NCI-H1417 treated with DMSO at 0.1 percent for 48 hours (cell line): Measurements from ENCODE around the gene COPB2.
"Not testable (repeated sequence)": the region's sequence is repeated elsewhere in the genome, so short reads cannot be mapped to it uniquely, and the experiment has no call there.

Experiments
- DNase-seq: peaks from one replicate; lab custom pipeline; 2025; lab: John Stamatoyannopoulos, UW

COPB2 gene

GRCh38 chr3:139378587-139379241 lies 10.7 kb downstream of the COPB2 start:
- peak; percentile 73 for DNase-seq

GRCh38 chr3:139377378-139377777 lies 12.1 kb downstream of the COPB2 start:
- DNase-seq: no peak

DNA sequence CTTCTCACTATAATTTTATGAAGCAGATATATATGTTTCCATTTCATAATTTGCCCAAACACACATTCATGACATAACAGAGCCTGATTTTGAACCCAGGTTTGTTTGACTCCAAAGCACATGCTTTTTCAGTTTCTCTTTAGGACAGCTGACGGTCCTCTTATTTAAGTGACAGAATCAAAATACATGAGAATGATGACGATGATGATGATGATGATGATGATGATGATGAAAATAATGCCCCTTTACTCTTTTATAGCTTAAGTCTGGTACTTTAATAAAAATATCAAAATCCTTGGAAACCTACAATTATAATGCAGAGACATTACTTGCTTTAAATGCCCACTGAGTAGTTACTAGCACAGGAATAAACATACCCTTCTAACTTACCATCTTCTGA lies 15.3 kb downstream of the COPB2 start:
- no peak for DNase-seq

- no peak for DNase-seq
These were observed 24.9 kb downstream of the COPB2 start for GRCh38 chr3:139364549-139364948.

- DNase-seq: no peak
These were observed 28.2 kb downstream of the COPB2 start for GRCh38 chr3:139361276-139361675.

DNA sequence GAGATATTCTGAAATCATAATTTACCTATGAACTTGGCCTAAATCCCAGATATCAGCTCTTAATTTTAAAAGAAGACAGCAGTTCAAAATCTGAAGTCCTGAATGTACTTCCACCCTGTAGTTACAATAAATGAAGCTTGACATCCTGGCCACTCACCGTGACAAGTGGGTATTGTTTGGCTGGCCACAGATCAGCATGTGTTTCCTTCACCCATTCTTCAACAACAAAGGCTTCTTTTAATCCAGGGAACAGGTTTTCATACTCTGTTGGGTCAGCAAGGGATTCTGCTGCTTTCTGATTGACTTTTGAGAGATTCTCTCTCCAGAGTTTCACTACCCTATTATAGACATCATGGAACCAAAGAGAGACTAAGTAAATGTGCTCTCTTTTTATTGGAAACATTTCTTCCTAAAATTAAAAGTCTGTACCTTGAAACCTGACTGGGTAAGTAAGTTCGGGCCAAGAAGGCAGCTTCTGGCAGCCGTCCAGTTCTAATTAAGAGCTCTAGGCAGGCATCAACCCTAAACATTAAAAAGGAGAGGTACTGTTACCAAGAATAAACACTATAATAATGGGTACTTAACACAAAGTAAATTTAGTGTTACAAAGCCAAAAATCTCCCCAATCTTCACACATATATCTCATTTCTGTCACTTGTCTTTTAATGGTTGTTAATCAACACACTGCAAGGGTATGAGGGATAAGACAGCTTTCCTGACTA lies 30.4 kb downstream of the COPB2 start:
- DNase-seq: no peak

DNA sequence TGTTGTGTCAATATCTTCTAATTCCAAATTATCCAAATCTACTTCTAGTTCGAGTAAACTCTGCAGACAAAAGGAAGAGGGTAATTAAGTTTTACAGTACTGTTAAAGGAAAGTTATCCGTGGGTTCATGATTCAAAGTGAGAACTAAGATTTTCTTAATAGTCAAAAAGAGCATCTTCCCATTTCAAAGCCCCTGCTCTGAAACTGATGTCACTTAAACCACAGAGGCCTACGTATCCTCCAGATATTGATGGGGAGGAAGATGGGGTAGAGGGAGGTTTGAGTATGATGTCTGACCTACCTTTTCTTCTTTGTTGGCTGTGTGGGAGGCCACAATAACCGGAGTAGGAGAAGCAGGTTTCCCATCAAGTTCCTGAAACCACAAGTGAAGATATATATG lies 31.5 kb downstream of the COPB2 start:
- DNase-seq: no peak

DNA sequence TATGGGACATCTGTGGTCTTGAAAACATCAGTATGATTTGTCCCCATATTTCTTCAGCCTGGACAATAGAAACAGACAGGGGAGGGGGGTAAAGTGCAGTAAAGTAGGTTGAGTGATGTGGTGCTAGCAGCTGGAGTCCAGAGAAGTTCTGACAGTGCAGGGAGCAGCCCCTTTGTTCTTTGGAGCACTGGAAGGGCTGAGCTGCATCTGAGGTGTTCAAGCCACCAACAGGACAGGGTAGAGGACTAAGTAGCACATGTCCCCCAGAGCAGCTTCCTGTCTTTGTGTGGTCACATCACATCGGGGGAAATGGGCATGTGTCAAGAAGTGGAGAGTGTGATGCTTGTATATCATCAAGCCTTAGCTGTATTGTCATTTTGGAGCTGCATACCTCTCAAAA lies 33.6 kb downstream of the COPB2 start:
- DNase-seq: no peak

DNA sequence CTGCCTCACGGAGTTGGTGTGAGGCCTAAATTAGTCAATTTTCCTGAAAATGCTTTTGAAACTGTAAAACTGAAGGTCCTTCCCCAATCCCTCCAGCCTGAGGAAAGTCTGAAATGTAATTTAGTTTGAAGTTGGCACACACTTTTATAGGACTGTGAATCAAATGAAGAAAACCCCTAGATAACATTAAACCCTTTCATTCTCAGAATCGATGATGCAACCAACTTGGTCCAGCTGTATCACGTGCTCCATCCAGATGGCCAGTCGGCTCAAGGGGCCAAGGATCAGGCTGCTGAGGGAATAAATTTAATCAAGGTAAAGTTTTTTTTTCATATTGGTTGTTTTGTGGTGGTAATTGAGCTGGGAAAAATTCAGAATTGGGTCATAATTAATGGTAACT lies 34.0 kb downstream of the COPB2 start:
- DNase-seq: no peak

DNA sequence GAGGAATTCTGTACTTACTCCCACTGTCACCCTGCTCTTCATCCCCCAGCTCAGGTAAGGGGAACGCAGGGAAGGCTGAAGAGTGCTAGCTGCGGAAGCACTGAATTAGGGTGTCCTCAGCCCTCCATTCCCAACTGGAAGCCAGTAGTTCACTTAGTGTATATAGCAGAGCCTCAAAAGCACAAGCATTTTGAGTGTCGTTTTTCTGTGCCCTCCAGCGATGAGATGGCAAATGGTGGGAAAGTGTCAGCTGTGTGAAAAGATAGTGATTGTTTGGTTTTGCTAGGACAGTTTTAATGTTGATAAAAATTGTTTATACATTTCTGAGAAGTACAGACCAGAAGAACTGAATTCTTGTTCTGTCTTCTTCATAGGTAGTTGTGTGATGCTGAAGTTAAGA lies 34.8 kb downstream of the COPB2 start:
- no peak for DNase-seq

- DNase-seq: no peak
These were observed 35.4 kb downstream of the COPB2 start for GRCh38 chr3:139353920-139354556.

- no peak for DNase-seq
These were observed 42.7 kb downstream of the COPB2 start for GRCh38 chr3:139346771-139347170.

DNA sequence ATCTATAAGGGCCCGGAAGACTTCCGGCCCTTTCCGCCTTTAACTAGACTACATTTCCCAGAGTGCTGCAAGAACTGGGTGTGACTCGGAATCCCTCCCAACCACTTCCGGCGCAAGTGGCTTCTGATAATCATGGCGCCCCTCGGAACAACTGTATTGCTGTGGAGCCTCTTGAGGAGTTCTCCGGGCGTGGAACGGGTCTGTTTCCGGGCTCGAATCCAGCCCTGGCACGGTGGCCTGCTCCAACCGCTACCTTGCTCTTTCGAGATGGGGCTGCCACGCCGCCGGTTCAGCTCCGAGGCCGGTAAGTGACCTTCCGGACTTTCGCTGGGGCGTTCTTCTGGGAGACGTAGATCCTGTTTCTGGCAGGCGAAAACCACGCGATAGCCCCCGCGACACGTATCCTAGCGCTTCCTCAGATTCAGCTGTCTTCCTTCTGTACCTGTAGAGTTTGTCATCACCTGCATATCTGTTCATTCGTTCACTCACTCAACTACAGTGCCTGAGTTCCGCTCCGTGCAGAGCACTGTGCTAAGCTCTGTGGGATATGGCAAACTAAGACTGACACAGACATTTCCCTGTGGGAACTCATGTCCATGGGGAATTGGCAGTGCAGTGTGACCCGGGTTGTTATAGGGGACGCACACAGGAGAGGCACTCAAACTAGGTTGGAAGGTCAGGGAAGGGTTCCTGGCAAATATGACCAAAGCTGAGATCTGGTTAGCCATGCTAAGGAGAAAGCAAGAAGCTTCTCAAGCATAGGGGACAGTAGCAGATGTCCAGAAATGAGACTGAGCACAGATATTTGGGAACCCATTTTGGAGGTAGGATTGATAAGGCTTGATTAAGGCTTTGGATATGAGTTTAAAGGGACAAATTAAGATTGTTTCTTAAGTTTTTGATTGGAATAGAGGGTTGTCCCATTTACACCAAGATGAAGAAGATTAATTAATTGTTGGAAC lies 45.3 kb downstream of the COPB2 start, which contains the start of gene MRPS22:
Gene MRPS22 (plus strand): TSS at position 126 of the 962 bp plus-strand sequence. CDS start 7 bp downstream, at position 133.
- peak; percentile 66 for DNase-seq

DNA sequence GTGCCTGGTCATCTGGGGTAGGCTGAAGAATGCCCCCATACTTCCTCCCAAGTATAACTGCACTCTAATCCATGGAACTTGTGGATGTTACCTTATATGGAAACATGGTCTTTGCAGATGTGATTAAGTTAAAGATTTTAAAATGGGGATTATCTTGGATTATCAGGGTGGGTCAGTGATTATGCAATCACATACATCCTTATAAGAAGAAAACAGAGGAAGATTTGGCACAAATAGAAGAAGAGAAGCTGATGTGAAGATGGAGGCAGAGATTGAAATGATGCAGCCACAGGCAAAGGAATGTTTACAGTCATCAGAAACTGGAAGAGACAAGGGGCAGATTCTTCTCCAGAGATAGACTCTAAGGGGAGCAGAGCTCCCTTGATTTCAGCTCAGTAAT lies 47.4 kb downstream of the COPB2 start:
- no peak for DNase-seq

GRCh38 chr3:139340784-139341183 lies 48.7 kb downstream of the COPB2 start:
- no peak for DNase-seq

GRCh38 chr3:139339219-139339906 lies 50.1 kb downstream of the COPB2 start:
- DNase-seq: no peak

GRCh38 chr3:139338405-139338804 lies 51.0 kb downstream of the COPB2 start:
- DNase-seq: no peak

GRCh38 chr3:139334675-139335074 lies 54.8 kb downstream of the COPB2 start:
- DNase-seq: not testable (repeated sequence)

DNA sequence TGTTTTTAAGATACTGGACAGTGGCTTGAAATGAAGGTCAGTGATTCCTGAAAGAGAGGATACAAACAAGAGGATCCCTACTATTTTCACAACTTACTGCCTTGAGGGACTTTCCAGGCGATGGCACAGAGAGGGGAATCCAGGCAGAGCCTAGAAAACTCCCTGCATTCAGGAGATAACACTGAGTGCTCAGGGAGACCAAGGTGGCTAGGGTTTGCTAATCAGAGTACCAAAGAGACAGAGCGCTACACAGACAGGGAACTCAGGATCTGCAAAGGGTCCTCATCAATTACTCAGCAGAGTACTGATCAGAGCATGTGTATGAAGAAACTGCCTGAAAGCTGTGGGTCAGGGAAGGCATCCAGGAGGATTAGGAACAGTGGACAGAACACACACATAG lies 57.4 kb downstream of the COPB2 start:
- DNase-seq: no peak

DNA sequence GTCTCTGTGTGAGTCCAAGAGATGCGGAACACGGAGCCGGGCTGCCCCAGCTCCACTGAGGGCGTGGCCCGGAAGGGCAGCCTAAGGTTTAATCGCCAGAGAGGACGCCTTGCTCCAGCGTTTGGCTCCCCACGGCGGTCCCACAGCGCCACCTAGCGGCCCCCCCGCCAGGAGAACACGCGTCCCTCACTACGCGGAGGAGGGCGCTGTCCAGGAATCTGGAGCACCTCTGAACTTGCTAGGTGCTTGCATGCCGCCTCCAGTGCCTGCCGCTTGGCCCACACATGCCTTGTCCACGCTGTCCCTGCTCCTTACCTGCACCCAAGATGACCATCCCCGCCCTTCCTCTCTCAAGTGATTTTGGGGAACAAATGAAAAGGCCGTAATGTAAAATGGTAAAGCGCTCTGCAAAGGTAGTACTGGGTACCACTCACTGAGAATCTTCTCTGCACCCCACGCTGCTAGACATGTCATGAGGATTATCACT lies 60.0 kb downstream of the COPB2 start:
- no peak for DNase-seq

- no peak for DNase-seq
These were observed 61.1 kb downstream of the COPB2 start for GRCh38 chr3:139328356-139328755.
